K562 (cell line): ENCODE results near the gene SCT. TPM values are rescaled to one million over a fixed set of nuclear protein-coding genes. Genes with fewer than 3 reads are reported as not detected.

Source experiments
- BRF1 ChIP-seq: IDR thresholded peaks from 3 replicates; pipeline ENCODE4 v1.6.1; 2011; ENCODE audit warnings: borderline replicate concordance, mild to moderate bottlenecking; ENCODE audit not compliant: insufficient read length; ENCODE audit errors: extremely low read depth
- CCAR2 ChIP-seq: fragments of 200-400 bp; formaldehyde crosslinking; IDR thresholded peaks from 2 replicates; pipeline ENCODE4 v1.6.1; 2017; ENCODE audit warnings: mild to moderate bottlenecking, low read depth, low read length
- CREBBP ChIP-seq: IDR thresholded peaks from one replicate; pipeline ENCODE4 v1.6.1; 2012; ENCODE audit warnings: low read depth, mild to moderate bottlenecking, control low read depth, inconsistent platforms, low read length
- ELF1 ChIP-seq: fragments of 200-800 bp; sonication (Bioruptor generic); IDR thresholded peaks from 2 replicates; pipeline ENCODE4 v1.6.1; 2016; ENCODE audit warnings: missing genetic modification characterization, missing compliant biosample characterization
- FOXM1 ChIP-seq, 2 experiments: fragments of 450-650 bp in 1 of 2; sonication (generic) in 1 of 2; formaldehyde crosslinking in 1 of 2; IDR thresholded peaks; 2 replicates each; pipeline versions ENCODE4 v1.6.1 to v1.9.0; 2017 to 2022; ENCODE audit warnings: low read depth in 2 of 2, mild to moderate bottlenecking in 2 of 2, missing genetic modification reagents in 1 of 2, moderate library complexity in 1 of 2
- HMG20B ChIP-seq: fragments of 250-450 bp; sonication (Bioruptor Pico); IDR thresholded peaks from 2 replicates; pipeline ENCODE4 v1.5.0; 2021; ENCODE audit warnings: mild to moderate bottlenecking
- MTA3 ChIP-seq: fragments of 450-650 bp; formaldehyde crosslinking; IDR thresholded peaks from 2 replicates; pipeline ENCODE4 v1.6.1; 2017; ENCODE audit warnings: mild to moderate bottlenecking, borderline replicate concordance
- NBN ChIP-seq: fragments of 450-650 bp; IDR thresholded peaks from 2 replicates; pipeline ENCODE4 v1.6.1; 2016; ENCODE audit warnings: low read depth, mild to moderate bottlenecking
- PTTG1 ChIP-seq: fragments of 450-650 bp; IDR thresholded peaks from 2 replicates; pipeline ENCODE4 v1.6.1; 2016; ENCODE audit warnings: low read depth, mild to moderate bottlenecking, missing genetic modification characterization, missing compliant biosample characterization
- SETDB1 ChIP-seq: IDR thresholded peaks from one replicate; pipeline ENCODE4 v1.6.1; 2012; ENCODE audit warnings: low read length, control low read depth, inconsistent platforms
- SMARCA4 ChIP-seq: fragments of 450-650 bp; IDR thresholded peaks from 2 replicates; pipeline ENCODE4 v1.6.1; 2016
- SMARCA5 ChIP-seq: fragments of 450-650 bp; IDR thresholded peaks from 2 replicates; pipeline ENCODE4 v1.6.1; 2016
- TAL1 ChIP-seq: fragments of 450-650 bp; IDR thresholded peaks from 2 replicates; pipeline ENCODE4 v1.6.1; 2016; ENCODE audit warnings: mild to moderate bottlenecking
- ZNF184 ChIP-seq: sonication (generic); formaldehyde crosslinking; IDR thresholded peaks from 2 replicates; pipeline ENCODE4 v1.5.0; 2020; ENCODE audit warnings: missing genetic modification reagents
- ZNF408 ChIP-seq: fragments of 250-450 bp; sonication (Bioruptor Pico); IDR thresholded peaks from 2 replicates; pipeline ENCODE4 v1.4.0; 2020; ENCODE audit warnings: low read depth, mild to moderate bottlenecking, moderate library complexity
- ZNF780A ChIP-seq: fragments of 250-450 bp; sonication (Bioruptor Pico); IDR thresholded peaks from 2 replicates; pipeline ENCODE4 v1.5.0; 2021; ENCODE audit warnings: mild to moderate bottlenecking
- polyA plus RNA-seq, 8 experiments: library from polyadenylated mRNA; depleted of rRNA in 4 of 8; stranded (reverse) in 5 of 8; unstranded in 3 of 8; fragments of >200 nt; fragmentation: Nextera tagmentation in 2 of 8; fragmentation: Illumina TruSeq in 1 of 8; extraction: Ambion mirVana in 2 of 8; extraction: Trizol in 1 of 8; gene quantifications; 2 replicates each; pipeline versions ENCODE4 v1.2.1 to v1.2.3, GENCODE V29; 2011 to 2014; ENCODE audit warnings: inconsistent platforms in 1 of 8, missing spikeins in 1 of 8
- total RNA-seq, 7 experiments: library from RNA; depleted of rRNA in 6 of 7; stranded (reverse); fragments of >200 nt in 6 of 7; fragmentation: Illumina TruSeq in 2 of 7; extraction: Trizol in 2 of 7; gene quantifications; 2 replicates each; pipeline versions ENCODE4 v1.2.1 to v1.2.3, GENCODE V29; 2011 to 2021; ENCODE audit warnings: low replicate concordance in 1 of 7
- TF ChIP-seq, protein P1 (sequence below), 2 experiments: fragments of 450-650 bp in 1 of 2; sonication (generic) in 1 of 2; formaldehyde crosslinking; conservative IDR thresholded peaks; 2 replicates each; pipeline versions ENCODE4 v1.4.0 to v1.8.1; 2020 to 2022; ENCODE audit warnings: mild to moderate bottlenecking in 1 of 2, missing genetic modification reagents in 1 of 2
- TF ChIP-seq, protein P2 (sequence below): fragments of 450-650 bp; IDR thresholded peaks from 2 replicates; pipeline ENCODE4 v1.6.1; 2017; ENCODE audit warnings: antibody characterized with exemption
- TF ChIP-seq, protein P3 (sequence below): sonication (generic); formaldehyde crosslinking; IDR thresholded peaks from 2 replicates; pipeline ENCODE4 v1.8.1; 2023; ENCODE audit warnings: missing genetic modification reagents, mild to moderate bottlenecking, borderline replicate concordance
- TF ChIP-seq, protein P4 (sequence below): fragments of 250-450 bp; sonication (Bioruptor Pico); IDR thresholded peaks from 2 replicates; pipeline ENCODE4 v1.8.0; 2021; ENCODE audit warnings: borderline replicate concordance, mild to moderate bottlenecking, moderate library complexity; ENCODE audit not compliant: poor library complexity, severe bottlenecking

Gene SCT
- total and polyA plus RNA-seq, 9 of the 15 experiments (the other 6 are each of a cell fraction or from before 2014, with no cell fraction given): not detected

DNA sequence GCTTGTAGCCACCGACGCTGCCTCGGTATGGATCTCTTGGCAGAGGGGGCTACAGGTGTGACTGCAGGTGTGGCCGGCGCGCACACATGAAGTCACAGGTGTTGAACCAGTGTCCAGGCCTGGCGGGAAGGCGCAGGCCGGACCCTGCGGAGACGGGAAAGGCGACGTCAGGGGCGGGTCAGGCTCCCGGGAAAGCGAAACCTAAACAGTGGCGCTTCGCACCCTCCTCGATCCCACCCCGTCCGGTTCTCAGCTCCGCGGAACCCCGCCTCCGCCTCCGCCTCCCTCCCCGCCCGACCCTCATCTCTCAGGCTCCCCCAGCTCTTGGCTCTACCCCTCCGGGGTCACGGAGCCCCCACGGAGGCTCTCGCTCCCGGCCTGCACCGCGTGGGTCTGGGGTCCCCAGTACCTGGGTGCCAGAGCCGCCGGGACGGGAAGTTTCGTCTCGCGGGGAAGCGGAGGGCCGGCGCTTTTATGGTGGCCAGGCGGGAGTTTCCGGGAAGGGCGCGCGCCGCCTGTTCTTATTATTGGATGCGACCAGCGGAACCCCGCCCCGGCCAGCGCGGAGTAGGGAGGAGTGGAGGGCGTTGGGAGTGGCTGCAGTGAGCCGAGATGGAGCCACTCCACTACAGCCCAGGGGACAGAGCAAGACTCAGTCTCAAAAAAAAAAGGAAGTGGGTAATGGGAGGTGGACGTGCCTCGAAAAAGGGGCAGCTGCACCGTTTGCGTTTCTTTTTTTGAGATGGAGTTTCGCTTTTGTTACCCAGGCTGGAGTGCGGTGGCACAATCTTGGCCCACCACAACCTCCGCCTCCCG, 11.3 kb downstream of the SCT start, which contains the start of gene IRF7 (continued):
- TF ChIP-seq, protein P1, sequence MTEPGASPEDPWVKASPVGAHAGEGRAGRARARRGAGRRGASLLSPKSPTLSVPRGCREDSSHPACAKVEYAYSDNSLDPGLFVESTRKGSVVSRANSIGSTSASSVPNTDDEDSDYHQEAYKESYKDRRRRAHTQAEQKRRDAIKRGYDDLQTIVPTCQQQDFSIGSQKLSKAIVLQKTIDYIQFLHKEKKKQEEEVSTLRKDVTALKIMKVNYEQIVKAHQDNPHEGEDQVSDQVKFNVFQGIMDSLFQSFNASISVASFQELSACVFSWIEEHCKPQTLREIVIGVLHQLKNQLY (CRISPR knock-in tag; conservative IDR thresholded peaks at IDR 0.05): no peak
- TF ChIP-seq ELF1 (tag) (peak; percentile 75; the same call in 1 of the 2 replicates), CREBBP (no peak), SMARCA5 (no peak), TAL1 (no peak), PTTG1 (tag) (no peak), ZNF408 (CRISPR knock-in tag) (no peak), SETDB1 (no peak), MTA3 (peak; percentile 93), CCAR2 (no peak), FOXM1 (IDR thresholded peaks at IDR 0.05; ENCODE audit: low read depth) (no peak), FOXM1 (CRISPR knock-in tag; IDR thresholded peaks at IDR 0.05; ENCODE audit: low read depth) (no peak), SMARCA4 (no peak), ZNF780A (CRISPR knock-in tag) (no peak), NBN (no peak), ZNF184 (CRISPR knock-in tag) (no peak), HMG20B (CRISPR knock-in tag) (no peak), BRF1 (no peak)
- TF ChIP-seq, protein P2, sequence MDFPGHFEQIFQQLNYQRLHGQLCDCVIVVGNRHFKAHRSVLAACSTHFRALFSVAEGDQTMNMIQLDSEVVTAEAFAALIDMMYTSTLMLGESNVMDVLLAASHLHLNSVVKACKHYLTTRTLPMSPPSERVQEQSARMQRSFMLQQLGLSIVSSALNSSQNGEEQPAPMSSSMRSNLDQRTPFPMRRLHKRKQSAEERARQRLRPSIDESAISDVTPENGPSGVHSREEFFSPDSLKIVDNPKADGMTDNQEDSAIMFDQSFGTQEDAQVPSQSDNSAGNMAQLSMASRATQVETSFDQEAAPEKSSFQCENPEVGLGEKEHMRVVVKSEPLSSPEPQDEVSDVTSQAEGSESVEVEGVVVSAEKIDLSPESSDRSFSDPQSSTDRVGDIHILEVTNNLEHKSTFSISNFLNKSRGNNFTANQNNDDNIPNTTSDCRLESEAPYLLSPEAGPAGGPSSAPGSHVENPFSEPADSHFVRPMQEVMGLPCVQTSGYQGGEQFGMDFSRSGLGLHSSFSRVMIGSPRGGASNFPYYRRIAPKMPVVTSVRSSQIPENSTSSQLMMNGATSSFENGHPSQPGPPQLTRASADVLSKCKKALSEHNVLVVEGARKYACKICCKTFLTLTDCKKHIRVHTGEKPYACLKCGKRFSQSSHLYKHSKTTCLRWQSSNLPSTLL: no peak
- TF ChIP-seq, protein P3, sequence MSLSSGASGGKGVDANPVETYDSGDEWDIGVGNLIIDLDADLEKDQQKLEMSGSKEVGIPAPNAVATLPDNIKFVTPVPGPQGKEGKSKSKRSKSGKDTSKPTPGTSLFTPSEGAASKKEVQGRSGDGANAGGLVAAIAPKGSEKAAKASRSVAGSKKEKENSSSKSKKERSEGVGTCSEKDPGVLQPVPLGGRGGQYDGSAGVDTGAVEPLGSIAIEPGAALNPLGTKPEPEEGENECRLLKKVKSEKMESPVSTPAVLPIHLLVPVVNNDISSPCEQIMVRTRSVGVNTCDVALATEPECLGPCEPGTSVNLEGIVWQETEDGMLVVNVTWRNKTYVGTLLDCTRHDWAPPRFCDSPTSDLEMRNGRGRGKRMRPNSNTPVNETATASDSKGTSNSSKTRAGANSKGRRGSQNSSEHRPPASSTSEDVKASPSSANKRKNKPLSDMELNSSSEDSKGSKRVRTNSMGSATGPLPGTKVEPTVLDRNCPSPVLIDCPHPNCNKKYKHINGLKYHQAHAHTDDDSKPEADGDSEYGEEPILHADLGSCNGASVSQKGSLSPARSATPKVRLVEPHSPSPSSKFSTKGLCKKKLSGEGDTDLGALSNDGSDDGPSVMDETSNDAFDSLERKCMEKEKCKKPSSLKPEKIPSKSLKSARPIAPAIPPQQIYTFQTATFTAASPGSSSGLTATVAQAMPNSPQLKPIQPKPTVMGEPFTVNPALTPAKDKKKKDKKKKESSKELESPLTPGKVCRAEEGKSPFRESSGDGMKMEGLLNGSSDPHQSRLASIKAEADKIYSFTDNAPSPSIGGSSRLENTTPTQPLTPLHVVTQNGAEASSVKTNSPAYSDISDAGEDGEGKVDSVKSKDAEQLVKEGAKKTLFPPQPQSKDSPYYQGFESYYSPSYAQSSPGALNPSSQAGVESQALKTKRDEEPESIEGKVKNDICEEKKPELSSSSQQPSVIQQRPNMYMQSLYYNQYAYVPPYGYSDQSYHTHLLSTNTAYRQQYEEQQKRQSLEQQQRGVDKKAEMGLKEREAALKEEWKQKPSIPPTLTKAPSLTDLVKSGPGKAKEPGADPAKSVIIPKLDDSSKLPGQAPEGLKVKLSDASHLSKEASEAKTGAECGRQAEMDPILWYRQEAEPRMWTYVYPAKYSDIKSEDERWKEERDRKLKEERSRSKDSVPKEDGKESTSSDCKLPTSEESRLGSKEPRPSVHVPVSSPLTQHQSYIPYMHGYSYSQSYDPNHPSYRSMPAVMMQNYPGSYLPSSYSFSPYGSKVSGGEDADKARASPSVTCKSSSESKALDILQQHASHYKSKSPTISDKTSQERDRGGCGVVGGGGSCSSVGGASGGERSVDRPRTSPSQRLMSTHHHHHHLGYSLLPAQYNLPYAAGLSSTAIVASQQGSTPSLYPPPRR: no peak
- TF ChIP-seq, protein P4, sequence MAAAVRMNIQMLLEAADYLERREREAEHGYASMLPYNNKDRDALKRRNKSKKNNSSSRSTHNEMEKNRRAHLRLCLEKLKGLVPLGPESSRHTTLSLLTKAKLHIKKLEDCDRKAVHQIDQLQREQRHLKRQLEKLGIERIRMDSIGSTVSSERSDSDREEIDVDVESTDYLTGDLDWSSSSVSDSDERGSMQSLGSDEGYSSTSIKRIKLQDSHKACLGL (CRISPR knock-in tag): no peak
